Measurements from ENCODE around the gene SLC45A1. TPM values are rescaled to one million over a fixed set of nuclear protein-coding genes. Genes with fewer than 3 reads are reported as not detected.

SLC45A1 gene
- total RNA-seq, 3 donors from 2014 or later (not counting 1 experiment from before 2014, with no cell fraction given), result 0.45 to 0.68 (median 0.52) TPM

GRCh38 chr1:8376358-8376840 lies 58.5 kb downstream of the SLC45A1 start:
- TF ChIP-seq, protein P1, sequence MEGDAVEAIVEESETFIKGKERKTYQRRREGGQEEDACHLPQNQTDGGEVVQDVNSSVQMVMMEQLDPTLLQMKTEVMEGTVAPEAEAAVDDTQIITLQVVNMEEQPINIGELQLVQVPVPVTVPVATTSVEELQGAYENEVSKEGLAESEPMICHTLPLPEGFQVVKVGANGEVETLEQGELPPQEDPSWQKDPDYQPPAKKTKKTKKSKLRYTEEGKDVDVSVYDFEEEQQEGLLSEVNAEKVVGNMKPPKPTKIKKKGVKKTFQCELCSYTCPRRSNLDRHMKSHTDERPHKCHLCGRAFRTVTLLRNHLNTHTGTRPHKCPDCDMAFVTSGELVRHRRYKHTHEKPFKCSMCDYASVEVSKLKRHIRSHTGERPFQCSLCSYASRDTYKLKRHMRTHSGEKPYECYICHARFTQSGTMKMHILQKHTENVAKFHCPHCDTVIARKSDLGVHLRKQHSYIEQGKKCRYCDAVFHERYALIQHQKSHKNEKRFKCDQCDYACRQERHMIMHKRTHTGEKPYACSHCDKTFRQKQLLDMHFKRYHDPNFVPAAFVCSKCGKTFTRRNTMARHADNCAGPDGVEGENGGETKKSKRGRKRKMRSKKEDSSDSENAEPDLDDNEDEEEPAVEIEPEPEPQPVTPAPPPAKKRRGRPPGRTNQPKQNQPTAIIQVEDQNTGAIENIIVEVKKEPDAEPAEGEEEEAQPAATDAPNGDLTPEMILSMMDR (IDR thresholded peaks at IDR 0.05), result no peak
- H3K9me3 ChIP-seq (ENCODE audit: control insufficient read depth, insufficient read depth, low read length), result no peaks in the 10 kb centered on the region
- no peaks in the 10 kb centered on the region for H3K36me3 Mint-ChIP-seq
- H3K36me3 ChIP-seq (ENCODE audit: control insufficient read depth, insufficient read depth, low read length), result peaks cover 3% of the 10 kb centered on the region
- peaks cover 18% of the 10 kb centered on the region for H3K4me1 ChIP-seq (ENCODE audit: control insufficient read depth, insufficient read depth, low read length)
- no peaks in the 10 kb centered on the region for H3K27me3 Mint-ChIP-seq (ENCODE audit: low read depth in 2 of 2)
- no peak overlapping the region for H3K4me3 ChIP-seq (ENCODE audit: low read length)
- H3K9me3 Mint-ChIP-seq, result no peaks in the 10 kb centered on the region
- no peak overlapping the region for H3K27ac Mint-ChIP-seq
- no peak overlapping the region for H3K27ac ChIP-seq (ENCODE audit: low read length)
- H3K4me3 Mint-ChIP-seq, result no peak overlapping the region
- H3K4me1 Mint-ChIP-seq, result peaks cover 28 to 41% of the 10 kb centered on the region in 2 donors
- whole genome bisulfite sequencing (ENCODE audit: insufficient coverage), result 66% methylated on average over 4 of the region's 4 CpGs
- no peak for ATAC-seq
- H3K27me3 ChIP-seq (ENCODE audit: control insufficient read depth, insufficient read depth, low read length), result no peaks in the 10 kb centered on the region
- intact Hi-C loops (cut with micrococcal nuclease), result loop anchor here (5.0 kb wide), 1 partner anchor 46 kb away; no protein-coding TSS in a partner anchor
- no peak for DNase-seq

- Histone ChIP-seq H3K4me1 (ENCODE audit: control insufficient read depth, insufficient read depth, low read length) (peaks cover 24% of the 10 kb centered on the region), H3K9me3 (ENCODE audit: control insufficient read depth, insufficient read depth, low read length) (no peaks in the 10 kb centered on the region), H3K27ac (ENCODE audit: low read length) (no peak overlapping the region), H3K4me3 (ENCODE audit: low read length) (no peak overlapping the region), H3K27me3 (ENCODE audit: control insufficient read depth, insufficient read depth, low read length) (no peaks in the 10 kb centered on the region), H3K36me3 (ENCODE audit: control insufficient read depth, insufficient read depth, low read length) (no peaks in the 10 kb centered on the region)
- WGBS (ENCODE audit: insufficient coverage), result 95% methylated on average over 17 of the region's 17 CpGs
- no peak for DNase-seq
- Mint-ChIP-seq H3K4me3 (no peak overlapping the region), H3K27me3 (ENCODE audit: low read depth in 2 of 2) (no peaks in the 10 kb centered on the region), H3K27ac (no peak overlapping the region), H3K9me3 (no peaks in the 10 kb centered on the region), H3K36me3 (no peaks in the 10 kb centered on the region), H3K4me1 (peaks cover 28 to 41% of the 10 kb centered on the region in 2 donors)
- TF ChIP-seq, protein P1 (IDR thresholded peaks at IDR 0.05), result no peak
- ATAC-seq, result no peak
- intact Hi-C loops (cut with micrococcal nuclease), result loop anchor here (5.0 kb wide), 1 partner anchor 45 kb away; no protein-coding TSS in a partner anchor
These were observed 59.5 kb downstream of the SLC45A1 start for GRCh38 chr1:8377271-8377981.

DNA sequence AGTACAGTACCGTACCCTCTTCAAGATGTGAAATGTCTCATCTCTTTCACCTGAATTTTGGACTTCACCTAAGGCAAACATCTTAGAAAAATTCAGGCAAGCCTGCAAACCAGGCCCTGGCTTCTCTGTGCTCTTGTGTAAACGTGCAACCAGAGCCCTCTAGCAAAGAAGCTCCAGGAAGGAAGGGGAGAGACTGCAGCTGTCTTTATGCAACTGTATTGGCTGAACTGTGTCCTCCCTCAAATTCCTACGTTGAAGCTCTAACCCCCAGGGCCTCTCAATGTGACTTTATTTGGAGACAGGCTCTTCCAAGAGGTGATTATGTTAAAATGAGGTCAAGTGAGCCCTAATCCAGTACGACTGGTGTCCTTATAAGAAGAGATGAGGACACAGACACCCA lies 60.3 kb downstream of the SLC45A1 start:
- no peaks in the 10 kb centered on the region for H3K9me3 Mint-ChIP-seq
- H3K27me3 ChIP-seq (ENCODE audit: control insufficient read depth, insufficient read depth, low read length), result no peaks in the 10 kb centered on the region
- TF ChIP-seq, protein P1 (IDR thresholded peaks at IDR 0.05), result no peak
- no peak for DNase-seq
- H3K4me1 Mint-ChIP-seq, result peaks cover 32 to 49% of the 10 kb centered on the region in 2 donors
- intact Hi-C loops (cut with micrococcal nuclease), result loop anchor here (5.0 kb wide), 1 partner anchor 44 kb away; no protein-coding TSS in a partner anchor
- no peaks in the 10 kb centered on the region for H3K27me3 Mint-ChIP-seq (ENCODE audit: low read depth in 2 of 2)
- WGBS (ENCODE audit: insufficient coverage), result 64% methylated on average over 4 of the region's 4 CpGs
- no peaks in the 10 kb centered on the region for H3K36me3 ChIP-seq (ENCODE audit: control insufficient read depth, insufficient read depth, low read length)
- H3K27ac ChIP-seq (ENCODE audit: low read length), result no peak overlapping the region
- no peak for ATAC-seq
- H3K9me3 ChIP-seq (ENCODE audit: control insufficient read depth, insufficient read depth, low read length), result no peaks in the 10 kb centered on the region
- H3K4me3 Mint-ChIP-seq, result peak overlapping the region; percentile 2
- no peaks in the 10 kb centered on the region for H3K36me3 Mint-ChIP-seq
- H3K4me3 ChIP-seq (ENCODE audit: low read length), result no peak overlapping the region
- H3K4me1 ChIP-seq (ENCODE audit: control insufficient read depth, insufficient read depth, low read length), result peaks cover 31% of the 10 kb centered on the region
- peak overlapping the region; percentile 30 to 72 for H3K27ac Mint-ChIP-seq
